ENCODE data around the gene ZNF521. TPM values are rescaled to one million over a fixed set of nuclear protein-coding genes. Genes with fewer than 3 reads are reported as not detected.
A peak's percentile ranks its signal among the peaks of the same experiment; 100 is the strongest.

Gene ZNF521
- total RNA-seq, 2 donors from 2014 or later: 3.8 to 5.3 TPM

- TF ChIP-seq, protein P1, sequence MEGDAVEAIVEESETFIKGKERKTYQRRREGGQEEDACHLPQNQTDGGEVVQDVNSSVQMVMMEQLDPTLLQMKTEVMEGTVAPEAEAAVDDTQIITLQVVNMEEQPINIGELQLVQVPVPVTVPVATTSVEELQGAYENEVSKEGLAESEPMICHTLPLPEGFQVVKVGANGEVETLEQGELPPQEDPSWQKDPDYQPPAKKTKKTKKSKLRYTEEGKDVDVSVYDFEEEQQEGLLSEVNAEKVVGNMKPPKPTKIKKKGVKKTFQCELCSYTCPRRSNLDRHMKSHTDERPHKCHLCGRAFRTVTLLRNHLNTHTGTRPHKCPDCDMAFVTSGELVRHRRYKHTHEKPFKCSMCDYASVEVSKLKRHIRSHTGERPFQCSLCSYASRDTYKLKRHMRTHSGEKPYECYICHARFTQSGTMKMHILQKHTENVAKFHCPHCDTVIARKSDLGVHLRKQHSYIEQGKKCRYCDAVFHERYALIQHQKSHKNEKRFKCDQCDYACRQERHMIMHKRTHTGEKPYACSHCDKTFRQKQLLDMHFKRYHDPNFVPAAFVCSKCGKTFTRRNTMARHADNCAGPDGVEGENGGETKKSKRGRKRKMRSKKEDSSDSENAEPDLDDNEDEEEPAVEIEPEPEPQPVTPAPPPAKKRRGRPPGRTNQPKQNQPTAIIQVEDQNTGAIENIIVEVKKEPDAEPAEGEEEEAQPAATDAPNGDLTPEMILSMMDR (IDR thresholded peaks at IDR 0.05): no peak
- no peak overlapping the region for H3K4me3 ChIP-seq
- intact Hi-C loops (cut with DNase I): no loop called here
Measured at GRCh38 chr18:25283781-25284180, 68.2 kb downstream of the ZNF521 start.

GRCh38 chr18:25282896-25283703, 68.9 kb downstream of the ZNF521 start:
- no peaks in the 10 kb centered on the region for H3K27me3 ChIP-seq
- DNase-seq: no peak
- H3K4me3 ChIP-seq: no peak overlapping the region
- H3K27ac ChIP-seq: no peak overlapping the region
- H3K36me3 ChIP-seq: no peaks in the 10 kb centered on the region
- no peaks in the 10 kb centered on the region for H3K9me3 ChIP-seq
- intact Hi-C loops (cut with DNase I): no loop called here
- H3K9ac ChIP-seq (ENCODE audit: low read depth in 2 of 2, low read length in 2 of 2): no peak overlapping the region
- TF ChIP-seq, protein P1 (IDR thresholded peaks at IDR 0.05): no peak
- no peaks in the 10 kb centered on the region for H3K4me1 ChIP-seq

More at GRCh38 chr18:25283781-25284180, 68.2 kb downstream of the ZNF521 start:
- H3K36me3 ChIP-seq: no peaks in the 10 kb centered on the region
- H3K27ac ChIP-seq: no peak overlapping the region
- H3K9me3 ChIP-seq: no peaks in the 10 kb centered on the region
- DNase-seq: no peak
- H3K4me1 ChIP-seq: no peaks in the 10 kb centered on the region
- H3K27me3 ChIP-seq: no peaks in the 10 kb centered on the region
- no peak overlapping the region for H3K9ac ChIP-seq (ENCODE audit: low read depth in 2 of 2, low read length in 2 of 2)

DNA sequence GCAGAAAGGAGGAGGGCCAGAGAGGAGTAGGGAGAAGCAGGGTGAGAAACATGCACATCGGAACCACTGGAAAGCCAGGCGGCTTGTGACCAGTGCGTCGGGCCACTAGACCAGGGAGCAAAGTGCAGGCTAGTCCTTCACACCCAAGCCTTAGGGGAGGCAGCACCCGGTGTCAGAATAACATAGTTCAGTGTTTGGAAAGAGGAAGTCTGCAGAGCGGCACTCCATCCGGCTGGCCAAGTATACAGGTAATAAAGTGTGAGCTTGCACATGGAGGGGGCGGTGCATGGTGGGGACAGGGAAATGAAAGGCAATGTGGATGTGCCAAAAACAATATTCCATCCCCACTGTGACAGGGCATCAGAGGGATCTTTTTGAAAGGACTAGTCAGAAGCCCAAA, 69.7 kb downstream of the ZNF521 start:
- intact Hi-C loops (cut with DNase I): no loop called here
- DNase-seq: peak; percentile 22
- Histone ChIP-seq H3K4me3 (no peak overlapping the region), H3K9me3 (no peaks in the 10 kb centered on the region), H3K9ac (ENCODE audit: low read depth in 2 of 2, low read length in 2 of 2) (no peak overlapping the region), H3K4me1 (no peaks in the 10 kb centered on the region), H3K27ac (no peak overlapping the region), H3K36me3 (no peaks in the 10 kb centered on the region), H3K27me3 (no peaks in the 10 kb centered on the region)
- TF ChIP-seq, protein P1 (IDR thresholded peaks at IDR 0.05): no peak

DNA sequence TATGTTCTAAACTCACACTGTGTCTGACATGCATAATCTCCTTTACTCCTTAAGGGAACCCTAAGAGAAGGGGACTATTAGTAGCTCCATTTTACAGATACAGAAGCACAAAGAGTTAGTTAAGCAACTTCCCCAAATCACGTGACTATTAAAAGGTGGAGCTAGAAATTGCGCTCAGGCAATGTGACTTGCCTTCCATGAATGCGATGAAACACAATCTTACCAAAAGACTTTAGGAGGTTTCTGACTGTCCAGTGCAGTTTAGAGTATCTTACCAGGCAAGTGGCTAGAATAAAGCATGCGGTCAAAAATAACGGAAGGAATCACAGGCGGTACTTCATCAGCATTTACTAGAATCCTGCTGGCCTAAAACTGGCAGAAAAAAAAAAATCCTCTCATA, 70.4 kb downstream of the ZNF521 start:
- intact Hi-C loops (cut with DNase I): no loop called here
- TF ChIP-seq, protein P1 (IDR thresholded peaks at IDR 0.05): no peak
- Histone ChIP-seq H3K9me3 (no peaks in the 10 kb centered on the region), H3K36me3 (no peaks in the 10 kb centered on the region), H3K4me3 (no peak overlapping the region), H3K4me1 (no peaks in the 10 kb centered on the region), H3K27ac (no peak overlapping the region), H3K9ac (ENCODE audit: low read depth in 2 of 2, low read length in 2 of 2) (no peak overlapping the region), H3K27me3 (no peaks in the 10 kb centered on the region)
- no peak for DNase-seq

DNA sequence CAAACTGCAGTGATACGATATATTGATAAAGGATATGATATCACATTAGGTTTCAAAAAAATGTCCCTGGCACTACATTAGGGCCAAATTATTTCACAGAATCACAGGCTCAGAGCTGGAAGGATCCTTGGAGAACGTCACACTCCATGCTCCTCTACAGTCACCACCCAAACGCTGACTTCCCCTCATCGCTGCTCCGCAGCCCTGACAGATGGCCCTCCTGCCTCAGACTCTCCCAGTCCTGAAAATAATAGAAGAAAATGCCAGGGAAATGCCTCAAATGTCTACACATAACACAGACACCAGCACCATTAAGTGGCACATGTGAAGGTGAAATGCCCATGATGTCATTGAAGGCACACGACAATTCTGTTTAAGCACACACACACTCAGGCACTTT, 72.0 kb downstream of the ZNF521 start:
- H3K27me3 ChIP-seq: no peaks in the 10 kb centered on the region
- DNase-seq: no peak
- H3K9me3 ChIP-seq: no peaks in the 10 kb centered on the region
- H3K4me3 ChIP-seq: no peak overlapping the region
- H3K27ac ChIP-seq: no peak overlapping the region
- no peaks in the 10 kb centered on the region for H3K4me1 ChIP-seq
- H3K9ac ChIP-seq (ENCODE audit: low read depth in 2 of 2, low read length in 2 of 2): no peak overlapping the region
- no peaks in the 10 kb centered on the region for H3K36me3 ChIP-seq
- TF ChIP-seq, protein P1 (IDR thresholded peaks at IDR 0.05): no peak
- intact Hi-C loops (cut with DNase I): no loop called here

All from colonic mucosa (tissue), 4 donors.